ENCODE data around the gene TXNDC11. TPM values are rescaled to one million over a fixed set of nuclear protein-coding genes. Genes with fewer than 3 reads are reported as not detected.

Gene TXNDC11
- total RNA-seq, 4 donors from 2014 or later: 41.2 to 56.5 (median 49.0) TPM

DNA sequence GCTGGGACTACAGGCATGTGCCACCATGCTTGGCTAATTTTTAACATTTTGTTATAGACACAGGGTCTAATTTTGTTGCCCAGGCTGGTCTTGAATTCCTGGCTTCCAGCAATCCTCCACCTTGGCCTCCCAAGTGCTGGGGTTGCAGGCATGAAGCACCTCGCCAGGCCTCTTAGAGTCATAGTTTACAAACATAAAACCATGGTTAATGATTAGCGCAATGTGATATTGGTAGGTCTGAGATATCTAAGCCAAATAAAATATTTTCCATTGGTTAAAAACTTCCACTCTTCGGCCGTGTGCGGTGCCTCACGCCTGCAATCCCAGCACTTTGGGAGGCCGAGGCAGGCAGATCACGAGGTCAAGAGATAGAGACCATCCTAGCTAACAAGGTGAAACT, 16.6 kb downstream of the TXNDC11 start:
- TF ChIP-seq, protein P1, sequence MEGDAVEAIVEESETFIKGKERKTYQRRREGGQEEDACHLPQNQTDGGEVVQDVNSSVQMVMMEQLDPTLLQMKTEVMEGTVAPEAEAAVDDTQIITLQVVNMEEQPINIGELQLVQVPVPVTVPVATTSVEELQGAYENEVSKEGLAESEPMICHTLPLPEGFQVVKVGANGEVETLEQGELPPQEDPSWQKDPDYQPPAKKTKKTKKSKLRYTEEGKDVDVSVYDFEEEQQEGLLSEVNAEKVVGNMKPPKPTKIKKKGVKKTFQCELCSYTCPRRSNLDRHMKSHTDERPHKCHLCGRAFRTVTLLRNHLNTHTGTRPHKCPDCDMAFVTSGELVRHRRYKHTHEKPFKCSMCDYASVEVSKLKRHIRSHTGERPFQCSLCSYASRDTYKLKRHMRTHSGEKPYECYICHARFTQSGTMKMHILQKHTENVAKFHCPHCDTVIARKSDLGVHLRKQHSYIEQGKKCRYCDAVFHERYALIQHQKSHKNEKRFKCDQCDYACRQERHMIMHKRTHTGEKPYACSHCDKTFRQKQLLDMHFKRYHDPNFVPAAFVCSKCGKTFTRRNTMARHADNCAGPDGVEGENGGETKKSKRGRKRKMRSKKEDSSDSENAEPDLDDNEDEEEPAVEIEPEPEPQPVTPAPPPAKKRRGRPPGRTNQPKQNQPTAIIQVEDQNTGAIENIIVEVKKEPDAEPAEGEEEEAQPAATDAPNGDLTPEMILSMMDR (IDR thresholded peaks at IDR 0.05; ENCODE audit: low read depth): no peak

DNA sequence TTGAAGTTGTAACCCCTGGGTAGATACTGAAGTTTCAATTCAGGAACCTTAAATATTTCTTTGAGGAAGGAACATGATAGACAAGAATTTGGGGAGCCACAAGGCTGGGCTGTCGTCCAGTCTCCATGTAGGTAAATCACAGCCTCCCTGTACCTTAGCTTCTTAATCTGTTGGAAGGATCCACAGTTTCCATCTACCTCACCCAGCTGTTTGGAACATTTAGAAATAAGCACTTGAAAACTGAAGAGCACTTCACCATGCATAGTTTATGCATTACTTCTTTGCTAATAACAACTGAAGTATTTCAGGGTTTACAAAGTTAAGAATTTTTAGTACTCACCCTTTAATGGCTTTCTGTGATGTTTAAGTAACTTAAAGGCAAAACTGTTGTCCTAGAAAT, 17.2 kb downstream of the TXNDC11 start:
- TF ChIP-seq, protein P1 (IDR thresholded peaks at IDR 0.05; ENCODE audit: low read depth): no peak

DNA sequence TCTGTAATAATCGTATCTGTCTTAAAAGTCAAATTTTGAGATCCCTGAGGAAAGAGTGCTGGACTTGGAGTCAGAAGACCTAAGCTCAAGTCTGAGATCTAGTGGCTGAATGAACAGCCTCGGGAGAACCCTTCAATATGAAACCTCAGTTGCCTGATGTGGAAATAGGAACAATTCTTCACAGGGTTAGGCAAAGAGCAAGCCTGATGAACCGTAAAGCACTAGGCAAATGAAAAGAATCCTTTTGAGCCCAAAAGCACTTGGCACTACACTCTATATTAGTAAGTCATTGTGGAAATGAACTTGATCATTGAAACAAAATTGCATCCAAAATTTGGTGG, 20.2 kb downstream of the TXNDC11 start:
- TF ChIP-seq, protein P1 (IDR thresholded peaks at IDR 0.05; ENCODE audit: low read depth): no peak

DNA sequence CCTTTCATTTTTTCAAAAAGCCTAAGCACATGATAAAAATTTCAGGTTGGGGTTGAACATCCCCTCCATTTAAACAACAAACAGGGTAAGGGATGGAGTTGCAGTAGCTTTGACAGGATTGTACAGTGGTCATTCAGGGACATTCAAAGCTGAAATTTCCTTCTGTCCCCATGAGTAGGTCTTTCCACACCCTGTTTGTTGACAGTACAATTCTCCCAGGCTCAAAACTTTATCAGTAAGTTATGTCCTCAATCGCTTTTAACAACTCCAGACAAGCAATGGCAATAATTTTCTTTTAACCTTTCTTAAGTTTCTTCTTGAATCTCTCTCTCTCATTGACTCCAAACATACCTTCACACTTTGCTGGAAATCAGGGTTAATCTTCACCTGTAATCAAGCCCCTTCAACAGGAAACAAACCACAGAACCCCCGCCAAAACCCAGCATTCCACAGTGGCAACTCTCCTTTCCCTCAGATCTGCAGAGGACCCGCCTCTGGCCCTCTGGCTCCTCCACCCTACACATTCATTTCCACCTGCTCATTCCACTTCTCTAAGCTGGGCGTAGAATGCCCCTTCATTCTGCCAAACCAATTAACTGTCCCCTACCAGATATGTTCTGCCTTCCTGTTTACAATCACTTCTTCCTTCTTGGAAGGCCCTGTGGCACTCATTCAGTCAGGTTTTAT, 20.7 kb downstream of the TXNDC11 start:
- TF ChIP-seq, protein P1 (IDR thresholded peaks at IDR 0.05; ENCODE audit: low read depth): no peak

DNA sequence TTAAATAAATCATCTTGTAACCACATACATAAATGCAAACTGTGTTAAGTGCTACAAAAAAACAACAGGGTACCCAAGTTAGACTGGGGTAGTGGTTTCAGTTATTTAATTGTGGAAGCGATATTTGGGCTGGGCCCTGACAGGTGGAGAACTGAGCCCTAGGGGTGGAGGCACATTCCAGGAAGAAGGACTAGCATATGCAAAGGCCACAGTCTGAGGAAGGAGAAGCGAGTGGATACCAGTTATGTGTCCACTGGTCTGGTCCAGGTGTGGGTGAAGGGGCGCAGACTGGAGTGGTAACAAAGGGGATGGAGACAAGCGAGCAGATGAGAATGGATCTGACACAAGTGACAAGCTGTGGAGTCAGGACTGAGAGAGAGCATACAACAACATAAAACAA, 22.9 kb downstream of the TXNDC11 start:
- TF ChIP-seq, protein P1 (IDR thresholded peaks at IDR 0.05; ENCODE audit: low read depth): no peak

DNA sequence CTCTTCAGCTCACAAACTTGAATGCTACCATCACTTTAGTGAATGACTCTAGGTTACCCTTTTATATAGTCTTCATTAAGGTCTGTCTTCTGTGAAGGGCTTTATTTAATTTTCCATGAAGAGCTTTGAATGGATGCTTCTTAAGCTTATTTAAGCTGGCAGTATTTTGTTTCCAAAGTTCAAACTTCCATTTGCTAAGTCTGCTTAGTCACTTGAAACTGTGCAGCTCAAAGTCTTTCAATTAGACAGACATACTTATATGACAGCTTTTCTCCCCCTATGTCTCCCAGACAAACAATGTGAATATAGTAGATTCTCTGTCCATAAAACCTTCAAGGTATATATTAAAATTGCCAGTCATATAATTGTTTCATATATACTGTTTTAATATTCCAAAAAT, 23.5 kb downstream of the TXNDC11 start:
- TF ChIP-seq, protein P1 (IDR thresholded peaks at IDR 0.05; ENCODE audit: low read depth): no peak

DNA sequence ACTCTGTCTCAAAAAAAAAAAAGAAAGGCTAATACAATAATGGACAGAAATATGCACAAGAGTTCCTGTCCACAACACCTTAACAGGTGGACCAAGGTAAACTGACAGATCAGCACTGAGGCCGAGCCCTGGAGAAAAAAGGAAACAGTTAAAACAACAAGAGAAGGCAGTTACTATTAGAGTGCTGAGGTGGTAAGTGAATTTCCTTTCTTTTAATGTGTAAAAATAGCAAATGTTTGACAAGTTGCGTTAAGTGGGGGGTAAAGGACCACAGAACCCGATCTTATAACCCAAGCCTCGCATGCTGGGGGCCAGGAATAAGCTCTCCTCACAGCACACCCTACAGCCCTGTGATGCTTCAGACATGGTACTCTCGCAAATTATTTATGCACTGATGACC, 24.8 kb downstream of the TXNDC11 start:
- TF ChIP-seq, protein P1 (IDR thresholded peaks at IDR 0.05; ENCODE audit: low read depth): no peak

Measured in subcutaneous adipose tissue (tissue), 4 donors.